ENCODE data around the gene REV3L.
"Not testable (repeated sequence)": the region's sequence is repeated elsewhere in the genome, so short reads cannot be mapped to it uniquely, and the experiment has no call there.

Gene REV3L

DNA sequence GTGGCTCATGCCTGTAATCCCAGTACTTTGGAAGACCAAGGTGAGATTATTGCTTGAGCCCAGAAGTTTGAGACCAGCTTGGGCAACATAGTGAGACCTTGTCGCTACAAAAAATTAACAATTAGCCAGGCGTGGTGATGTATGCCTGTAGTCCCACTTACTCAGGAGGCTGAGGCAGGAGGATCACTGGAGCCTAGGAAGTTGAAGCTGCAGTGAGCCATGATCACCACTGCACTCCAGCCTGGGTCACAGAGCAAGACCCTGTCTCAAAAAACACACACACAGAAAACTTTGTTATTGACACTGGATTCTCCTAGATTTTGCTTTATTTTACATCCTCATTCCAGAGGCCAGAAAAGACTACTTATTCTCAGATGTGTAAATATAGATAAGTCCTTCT lies 9.5 kb upstream of the REV3L start:
- no peak for DNase-seq (ENCODE audit: low read depth in 2 of 2)

- no peak for DNase-seq (ENCODE audit: low read depth in 2 of 2)
These were observed 7.0 kb upstream of the REV3L start for GRCh38 chr6:111490067-111490466.

DNA sequence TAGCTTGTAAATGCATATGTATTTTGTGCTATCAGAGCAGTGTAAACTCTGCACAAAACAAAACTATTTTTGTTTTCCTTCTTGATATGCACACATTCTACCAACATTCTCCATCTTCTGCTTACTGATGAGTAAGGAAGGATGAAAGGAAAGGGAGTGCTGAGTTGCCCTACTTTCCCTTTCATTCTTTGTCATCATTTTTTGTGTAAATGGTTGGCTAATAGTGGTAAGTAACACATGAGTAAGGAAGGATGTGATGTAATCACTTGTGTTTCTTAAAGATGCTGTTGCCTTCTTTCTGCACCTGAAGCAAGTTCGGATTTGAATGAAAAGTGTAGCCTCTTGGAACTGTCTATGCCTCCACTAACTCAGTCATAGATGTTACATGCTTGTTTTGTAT lies 4.6 kb upstream of the REV3L start:
- no peak for DNase-seq (ENCODE audit: low read depth in 2 of 2)

- DNase-seq (ENCODE audit: low read depth in 2 of 2) = no peak
These were observed 3.9 kb upstream of the REV3L start for GRCh38 chr6:111486921-111487320.

- DNase-seq (ENCODE audit: low read depth in 2 of 2) = no peak
These were observed 3.5 kb upstream of the REV3L start for GRCh38 chr6:111486475-111486874.

- DNase-seq (ENCODE audit: low read depth in 2 of 2) = no peak
These were observed 2.3 kb upstream of the REV3L start for GRCh38 chr6:111485342-111485741.

DNA sequence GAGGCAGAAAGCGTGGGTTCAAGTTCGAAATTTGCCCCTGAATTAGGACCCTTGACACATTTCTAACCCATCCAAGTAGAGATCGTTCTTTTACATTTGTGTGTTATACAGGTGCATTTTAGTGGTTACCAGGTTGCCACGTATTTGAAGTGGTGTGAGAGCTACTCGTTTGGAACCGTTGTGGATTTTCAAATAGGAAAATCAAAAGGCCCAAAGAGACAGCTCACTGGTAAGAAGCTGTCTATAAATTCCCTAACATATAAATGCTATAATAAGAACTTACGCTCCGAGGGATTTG lies 1.6 kb upstream of the REV3L start:
- no peak for DNase-seq (ENCODE audit: low read depth in 2 of 2)

GRCh38 chr6:111483736-111484632 lies 966 bp upstream of the REV3L start:
- peak; percentile 92 for DNase-seq (ENCODE audit: low read depth in 2 of 2)

- no peak for DNase-seq (ENCODE audit: low read depth in 2 of 2)
These were observed 645 bp downstream of the REV3L start for GRCh38 chr6:111482188-111482958.

- no peak for DNase-seq (ENCODE audit: low read depth in 2 of 2)
These were observed 1.2 kb downstream of the REV3L start for GRCh38 chr6:111481836-111482187.

DNA sequence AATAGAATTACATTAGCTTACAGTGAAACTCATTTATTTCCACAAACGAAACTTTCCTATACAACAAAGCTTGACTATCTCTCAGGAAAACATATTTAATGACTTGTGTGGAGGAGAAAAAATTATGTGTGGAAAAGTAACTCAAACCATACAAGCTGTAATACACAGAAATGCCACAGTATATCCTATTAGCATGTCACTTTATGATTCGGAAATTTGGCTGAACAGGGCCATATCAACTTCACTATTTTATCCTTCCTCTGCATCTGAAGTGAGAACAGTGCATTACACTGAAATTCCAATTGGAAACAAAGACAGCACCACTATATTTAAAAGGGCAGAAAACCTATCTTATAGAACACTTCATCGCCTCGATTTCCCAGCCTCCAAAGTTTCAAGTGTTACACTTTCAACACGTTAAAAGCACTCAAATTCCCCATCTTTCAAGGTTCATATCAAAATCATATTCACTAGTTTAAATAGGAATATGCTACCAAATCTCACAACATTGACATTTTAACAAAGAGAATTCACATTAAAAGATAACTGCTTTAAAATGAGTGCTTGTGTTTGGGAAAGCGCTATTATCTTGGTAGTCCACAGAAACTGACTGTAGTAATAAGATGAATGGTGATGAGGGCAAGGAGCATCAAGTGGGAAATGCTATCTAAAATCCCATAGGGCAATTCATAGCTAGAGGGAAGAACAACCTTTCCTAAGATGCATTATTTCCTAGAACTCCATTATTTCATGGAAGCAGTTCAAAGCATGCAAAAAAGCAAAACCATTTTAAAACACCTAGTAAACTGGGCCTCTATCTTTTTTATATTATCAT lies 1.8 kb downstream of the REV3L start:
- DNase-seq (ENCODE audit: low read depth in 2 of 2) = no peak

GRCh38 chr6:111478749-111479148 lies 4.3 kb downstream of the REV3L start:
- DNase-seq (ENCODE audit: low read depth in 2 of 2) = peak in 1 of 2 experiments; percentile 47

- DNase-seq (ENCODE audit: low read depth in 2 of 2) = no peak
These were observed 4.9 kb downstream of the REV3L start for GRCh38 chr6:111478064-111478476.

DNA sequence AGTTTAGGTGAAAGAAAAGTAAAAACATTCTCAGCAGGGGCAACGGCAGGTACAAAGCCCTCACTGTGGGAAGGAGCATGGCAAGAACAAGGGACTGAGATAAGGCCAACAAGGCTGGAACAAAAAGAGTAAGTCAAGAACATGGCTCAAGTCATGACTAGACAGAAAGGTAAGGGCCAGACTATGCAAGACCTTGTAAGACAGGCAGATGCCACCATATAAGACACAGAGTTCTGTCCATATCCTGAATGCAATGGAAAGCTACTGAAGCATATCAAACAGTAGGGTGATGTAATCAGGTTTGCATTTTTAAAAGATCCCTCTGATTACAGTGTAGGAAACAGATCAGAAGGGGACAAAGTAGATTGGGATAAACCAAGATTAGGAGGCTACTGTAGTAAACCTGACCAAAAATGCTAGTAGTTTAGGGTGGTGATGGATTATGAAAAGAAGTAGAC lies 5.5 kb downstream of the REV3L start:
- no peak for DNase-seq (ENCODE audit: low read depth in 2 of 2)

- not testable (repeated sequence) for DNase-seq (ENCODE audit: low read depth in 2 of 2)
These were observed 7.0 kb downstream of the REV3L start for GRCh38 chr6:111476061-111476460.

DNA sequence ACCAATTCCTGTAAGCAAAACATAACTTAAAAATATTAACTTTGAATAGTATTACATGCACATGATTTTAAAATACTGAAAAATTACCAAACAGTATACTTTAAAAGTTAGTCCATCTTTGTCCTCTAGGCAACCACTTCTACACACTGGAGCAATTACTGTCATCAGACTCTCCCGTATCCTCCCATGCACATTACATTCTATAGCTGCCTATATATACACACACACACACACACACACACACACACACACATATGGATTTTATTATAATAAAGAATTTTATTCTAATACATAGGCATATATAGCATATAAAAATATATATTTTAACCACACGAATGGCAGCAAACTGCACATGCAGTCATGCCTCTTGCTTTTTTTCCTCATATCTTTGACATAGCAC lies 8.2 kb downstream of the REV3L start:
- no peak for DNase-seq (ENCODE audit: low read depth in 2 of 2)

DNA sequence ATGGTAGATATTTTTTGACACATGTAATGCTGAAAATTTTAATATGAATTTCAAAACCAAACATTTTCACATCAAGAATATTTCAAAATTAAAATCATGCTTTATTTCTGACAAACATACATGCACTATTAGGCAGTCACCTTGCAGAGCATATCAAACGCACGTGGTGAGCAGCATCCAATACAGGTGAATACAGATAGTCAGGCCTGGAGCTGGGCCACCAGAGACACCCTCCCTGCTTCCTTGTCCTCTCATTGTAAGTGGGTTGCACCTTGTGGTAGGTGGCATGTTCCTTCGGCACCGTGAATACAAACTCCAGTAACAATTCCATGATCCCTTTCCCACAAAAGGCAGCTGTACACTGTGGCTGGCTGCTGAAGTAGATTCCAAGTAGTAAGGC lies 8.9 kb downstream of the REV3L start:
- no peak for DNase-seq (ENCODE audit: low read depth in 2 of 2)

- DNase-seq (ENCODE audit: low read depth in 2 of 2) = no peak
These were observed 10.0 kb downstream of the REV3L start for GRCh38 chr6:111472933-111473435.

GRCh38 chr6:111471958-111472357 lies 11.1 kb downstream of the REV3L start:
- DNase-seq (ENCODE audit: low read depth in 2 of 2) = no peak

GRCh38 chr6:111471533-111471932 lies 11.5 kb downstream of the REV3L start:
- no peak for DNase-seq (ENCODE audit: low read depth in 2 of 2)

DNA sequence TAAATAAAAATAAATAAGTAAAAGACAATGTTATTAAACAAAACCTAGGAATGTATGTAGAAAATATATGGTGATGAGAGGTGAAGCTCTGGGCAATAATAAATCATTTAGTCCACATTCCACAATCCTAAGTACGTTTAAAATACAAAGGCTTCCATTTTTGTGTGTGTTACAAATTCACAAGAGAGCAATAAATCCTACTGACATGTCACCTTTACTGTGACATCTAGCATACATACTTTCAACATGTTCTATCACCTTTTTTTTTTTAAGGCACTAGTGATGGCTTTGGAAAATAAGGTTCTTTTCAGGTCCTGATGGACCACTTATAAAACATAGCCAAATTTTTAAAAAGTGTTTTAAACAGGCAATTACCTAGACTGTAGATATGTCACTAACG lies 12.0 kb downstream of the REV3L start:
- no peak for DNase-seq (ENCODE audit: low read depth in 2 of 2)

- DNase-seq (ENCODE audit: low read depth in 2 of 2) = no peak
These were observed 13.5 kb downstream of the REV3L start for GRCh38 chr6:111469543-111469942.
